Tibial nerve (tissue), 4 donors: ENCODE measurements around the gene SORCS2. TPM values are rescaled to one million over a fixed set of nuclear protein-coding genes. Genes with fewer than 3 reads are reported as not detected.
"Not testable (repeated sequence)": the region's sequence is repeated elsewhere in the genome, so short reads cannot be mapped to it uniquely, and the experiment has no call there.

ENCODE experiments used
- DNase-seq, 2 donors: peaks; one replicate each; pipeline ENCODE4 v3.0.0-alpha.2; 2019; ENCODE audit warnings: low spot score in 2 of 2
- H3K27ac ChIP-seq, 4 donors: fragments of 200-600 bp; sonication (generic) in 3 of 4; one replicate each; pipeline ENCODE4 v1.5.1; 2017 to 2019; ENCODE audit warnings: mild to moderate bottlenecking in 1 of 4
- H3K27me3 ChIP-seq, 2 donors: fragments of 200-600 bp; sonication (generic) in 1 of 2; one replicate each; pipeline versions ENCODE4 v1.5.1 to v1.6.0; 2017 to 2019
- H3K36me3 ChIP-seq, 3 donors: fragments of 200-600 bp; sonication (generic); one replicate each; pipeline ENCODE4 v1.5.1; 2018 to 2019
- H3K4me1 ChIP-seq, 4 donors: fragments of 200-600 bp; sonication (generic) in 3 of 4; one replicate each; pipeline ENCODE4 v1.5.1; 2017 to 2019
- H3K4me3 ChIP-seq, 4 donors: fragments of 200-600 bp; sonication (generic) in 3 of 4; one replicate each; pipeline ENCODE4 v1.5.1; 2017 to 2019; ENCODE audit warnings: mild to moderate bottlenecking in 1 of 4, moderate library complexity in 1 of 4
- H3K9me3 ChIP-seq, 4 donors: fragments of 200-600 bp; sonication (generic) in 3 of 4; one replicate each; pipeline ENCODE4 v1.5.1; 2017 to 2019
- CTCF ChIP-seq, 5 experiments: fragments of 200-600 bp in 3 of 5; fragments of 450-650 bp in 2 of 5; sonication (generic) in 3 of 5; IDR thresholded peaks; one replicate each; pipeline ENCODE4 v1.5.1; 2016 to 2019; ENCODE audit warnings: antibody characterized with exemption in 5 of 5, mild to moderate bottlenecking in 3 of 5, moderate library complexity in 2 of 5
- EP300 ChIP-seq, 2 donors: sonication (generic); formaldehyde crosslinking; IDR thresholded peaks; one replicate each; pipeline ENCODE4 v1.6.1; 2017; ENCODE audit warnings: antibody characterized with exemption in 2 of 2, mild to moderate bottlenecking in 1 of 2
- POLR2A ChIP-seq, 2 donors: fragments of 450-650 bp; IDR thresholded peaks; one replicate each; pipeline ENCODE4 v1.6.1; 2017; ENCODE audit warnings: antibody characterized with exemption in 2 of 2, mild to moderate bottlenecking in 2 of 2, moderate library complexity in 2 of 2
- WGBS, 2 donors: methylation state at CpG; one replicate each; pipeline ENCODE4 v1.1.5; 2018; 5-methylcytosine and 5-hydroxymethylcytosine counted together
- total RNA-seq, 4 donors: library from RNA; depleted of rRNA; stranded (reverse); fragments of >200 nt; gene quantifications; one replicate each; pipeline ENCODE4 v1.1.0, GENCODE V29; 2016

Gene SORCS2
- total RNA-seq, 4 donors from 2014 or later, result 15.6 to 48.9 (median 38.3) TPM

- 71 to 76% methylated on average over 9 of the region's 9 CpGs for WGBS, 2 donors
- DNase-seq, result no peak
- Histone ChIP-seq H3K4me1 (no peaks in the 10 kb centered on the region), H3K36me3 (peaks cover 0 to 41% (median 0%) of the 10 kb centered on the region in 3 donors), H3K27ac (no peak overlapping the region), H3K4me3 (no peak overlapping the region), H3K27me3 (no peaks in the 10 kb centered on the region), H3K9me3 (peaks cover 0 to 52% (median 15%) of the 10 kb centered on the region in 4 donors)
- TF ChIP-seq EP300 (IDR thresholded peaks at IDR 0.05) (no peak), POLR2A (IDR thresholded peaks at IDR 0.05) (no peak), CTCF (IDR thresholded peaks at IDR 0.05) (no peak)
These were observed 381.3 kb downstream of the SORCS2 start for GRCh38 chr4:7573576-7574091.

DNA sequence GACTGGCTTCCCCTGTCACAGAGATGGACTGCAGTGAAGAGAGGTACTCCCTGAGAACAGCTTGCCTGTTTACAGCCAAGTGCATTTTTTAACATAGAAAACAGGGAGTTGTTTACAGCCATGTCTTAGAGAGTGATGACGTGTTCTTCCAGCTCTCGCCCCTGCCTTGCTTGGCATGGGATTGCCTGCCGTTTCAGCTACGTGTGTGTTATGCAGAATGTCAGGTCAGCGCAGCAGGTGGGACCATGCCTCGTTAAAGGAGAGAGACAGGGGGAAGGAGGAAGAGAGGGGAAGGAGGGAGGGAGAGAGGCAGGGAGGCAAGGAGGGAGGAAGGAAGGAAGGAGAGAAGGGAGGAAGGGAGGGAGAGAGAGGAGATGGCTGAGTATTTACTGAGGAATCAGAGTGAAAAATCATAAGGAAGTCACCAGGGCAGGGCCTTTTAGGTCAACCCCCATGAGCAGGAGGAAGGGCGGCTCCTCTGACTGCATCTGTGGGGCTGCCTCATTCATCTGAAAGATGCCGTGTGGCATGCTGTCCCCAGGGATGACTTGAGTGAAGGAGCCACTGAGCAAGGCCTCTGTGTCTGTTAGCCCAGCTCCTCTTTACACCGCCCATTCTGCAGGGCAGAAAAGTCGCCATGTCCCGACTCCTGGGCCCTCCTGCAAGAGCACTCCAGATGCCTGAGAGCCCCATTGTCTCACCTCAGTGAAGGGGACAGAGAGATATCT, 382.1 kb downstream of the SORCS2 start:
- Histone ChIP-seq H3K27ac (no peak overlapping the region), H3K9me3 (peaks cover 0 to 60% (median 18%) of the 10 kb centered on the region in 4 donors), H3K27me3 (no peaks in the 10 kb centered on the region), H3K36me3 (peaks cover 0 to 43% (median 0%) of the 10 kb centered on the region in 3 donors), H3K4me1 (no peaks in the 10 kb centered on the region), H3K4me3 (no peak overlapping the region)
- TF ChIP-seq POLR2A (IDR thresholded peaks at IDR 0.05) (no peak), EP300 (IDR thresholded peaks at IDR 0.05) (no peak), CTCF (IDR thresholded peaks at IDR 0.05) (no peak)
- 50 to 69% methylated on average over 8 to 11 of the region's 11 CpGs for WGBS, 2 donors
- no peak for DNase-seq

GRCh38 chr4:7575426-7575825, 383.1 kb downstream of the SORCS2 start:
- H3K27ac ChIP-seq, result no peak overlapping the region
- H3K9me3 ChIP-seq, result peaks cover 0 to 68% (median 19%) of the 10 kb centered on the region in 4 donors
- H3K27me3 ChIP-seq, result no peaks in the 10 kb centered on the region
- H3K36me3 ChIP-seq, result peaks cover 0 to 43% (median 0%) of the 10 kb centered on the region in 3 donors
- no peak overlapping the region for H3K4me3 ChIP-seq
- TF ChIP-seq POLR2A (IDR thresholded peaks at IDR 0.05) (no peak), EP300 (IDR thresholded peaks at IDR 0.05) (no peak), CTCF (IDR thresholded peaks at IDR 0.05) (no peak)
- DNase-seq, result no peak
- H3K4me1 ChIP-seq, result no peaks in the 10 kb centered on the region
- WGBS, 2 donors, result 74 to 81% methylated on average over 6 of the region's 6 CpGs

- H3K27me3 ChIP-seq, DNase-seq, H3K4me1 ChIP-seq, H3K27ac ChIP-seq, H3K4me3 ChIP-seq: not testable (repeated sequence)
- WGBS, 2 donors, result 93 to 94% methylated on average over 11 of the region's 11 CpGs
- H3K9me3 ChIP-seq, result peaks cover 0 to 79% (median 19%) of the 10 kb centered on the region in 4 donors
- H3K36me3 ChIP-seq, result peaks cover 0 to 43% (median 0%) of the 10 kb centered on the region in 3 donors
These were observed 385.2 kb downstream of the SORCS2 start for GRCh38 chr4:7577361-7578039.

GRCh38 chr4:7581477-7581876, 389.1 kb downstream of the SORCS2 start:
- H3K9me3 ChIP-seq, result peaks cover 0 to 52% (median 12%) of the 10 kb centered on the region in 4 donors
- no peak overlapping the region for H3K4me3 ChIP-seq
- no peak for DNase-seq
- no peak overlapping the region for H3K27ac ChIP-seq
- H3K36me3 ChIP-seq, result peaks cover 0 to 21% (median 0%) of the 10 kb centered on the region in 3 donors
- 37 to 41% methylated on average over 8 of the region's 8 CpGs for WGBS, 2 donors
- peaks cover 0 to 23% (median 3%) of the 10 kb centered on the region in 4 donors for H3K4me1 ChIP-seq
- TF ChIP-seq CTCF (IDR thresholded peaks at IDR 0.05), result no peak
- no peak for TF ChIP-seq POLR2A (IDR thresholded peaks at IDR 0.05)
- TF ChIP-seq EP300 (IDR thresholded peaks at IDR 0.05), result no peak
- H3K27me3 ChIP-seq, result no peaks in the 10 kb centered on the region
